Activated T-cell treated with anti-CD3 and anti-CD28 coated beads, Interleukin-2, amount 50 U/mL, for 72 hours (primary cell): ENCODE data around the gene ZDHHC12. TPM values are rescaled to one million over a fixed set of nuclear protein-coding genes. Genes with fewer than 3 reads are reported as not detected.

Experiments used
- ATAC-seq, 2 donors: fragments of 150-1000 bp; cut with Tn5 transposase; replicated peaks in 1 of 2; 2 replicates each; pipeline ENCODE4 v1.10.0; 2021; ENCODE audit warnings: moderate library complexity in 2 of 2, mild to moderate bottlenecking in 1 of 2
- DNase-seq, 2 donors: peaks; one replicate each; pipeline ENCODE4 v3.0.0; 2021 to 2022; ENCODE audit warnings: mixed read lengths in 1 of 2
- H3K27ac Mint-ChIP-seq: one replicate; pipeline ENCODE4 v1.8.0; 2022; ENCODE audit warnings: mild to moderate bottlenecking, moderate library complexity, mixed read lengths
- H3K27me3 Mint-ChIP-seq: one replicate; pipeline ENCODE4 v1.8.0; 2022; ENCODE audit warnings: low read depth, mixed read lengths
- H3K36me3 Mint-ChIP-seq, 2 donors: one replicate each; pipeline ENCODE4 v1.8.0; 2022; ENCODE audit warnings: mixed read lengths in 2 of 2, mild to moderate bottlenecking in 1 of 2; ENCODE audit not compliant: insufficient read depth in 2 of 2
- H3K4me1 Mint-ChIP-seq: one replicate; pipeline ENCODE4 v1.8.0; 2022; ENCODE audit warnings: low read depth, mixed read lengths
- H3K4me3 Mint-ChIP-seq, 2 donors: one replicate each; pipeline ENCODE4 v1.8.0; 2022; ENCODE audit warnings: mild to moderate bottlenecking in 2 of 2, mixed read lengths in 2 of 2, moderate library complexity in 2 of 2
- H3K9me3 Mint-ChIP-seq, 2 donors: one replicate each; pipeline ENCODE4 v1.8.0; 2022; ENCODE audit warnings: mixed read lengths in 2 of 2
- total RNA-seq, 2 donors: library from RNA; stranded (reverse); gene quantifications; one replicate each; pipeline ENCODE4 v1.2.3, GENCODE V29; 2022

ZDHHC12 gene
- total RNA-seq, 2 donors from 2014 or later = 48.7 to 53.7 TPM

DNA sequence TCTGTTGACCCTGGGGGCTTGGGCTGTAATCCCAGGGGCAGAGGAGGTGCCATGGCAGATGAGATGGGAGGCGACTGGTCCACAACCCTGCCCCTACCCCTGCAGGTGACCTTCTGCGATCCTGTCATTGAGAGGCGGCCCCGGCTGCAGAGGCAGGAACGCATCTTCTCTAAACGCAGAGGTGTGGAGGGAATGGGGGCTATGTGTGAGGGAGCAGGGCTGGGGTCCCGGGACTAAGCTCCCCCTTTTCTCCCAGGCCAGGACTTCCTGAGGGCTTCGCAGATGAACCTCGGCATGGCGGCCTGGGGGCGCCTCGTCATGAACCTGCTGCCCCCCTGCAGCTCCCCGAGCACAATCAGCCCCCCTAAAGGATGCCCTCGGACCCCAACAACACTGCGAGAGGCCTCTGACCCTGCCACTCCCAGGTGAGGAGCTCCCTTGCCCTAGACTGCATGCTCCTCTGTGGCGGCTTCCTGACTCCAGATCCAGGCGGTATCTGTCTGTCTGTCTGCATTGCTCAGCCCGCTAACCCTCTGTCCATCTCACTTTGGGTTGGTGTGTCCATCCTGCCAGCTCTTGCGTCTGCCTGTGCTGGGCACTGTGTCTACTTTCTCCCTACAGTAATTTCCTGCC is 9.9 kb downstream of the ZDHHC12 start:
- Mint-ChIP-seq H3K27ac (no peak overlapping the region), H3K36me3 (no peaks in the 10 kb centered on the region), H3K27me3 (no peaks in the 10 kb centered on the region), H3K4me3 (no peak overlapping the region), H3K4me1 (no peaks in the 10 kb centered on the region), H3K9me3 (no peaks in the 10 kb centered on the region)
- ATAC-seq (peak in 1 of 2 donors; percentile 12), DNase-seq (no peak)

DNA sequence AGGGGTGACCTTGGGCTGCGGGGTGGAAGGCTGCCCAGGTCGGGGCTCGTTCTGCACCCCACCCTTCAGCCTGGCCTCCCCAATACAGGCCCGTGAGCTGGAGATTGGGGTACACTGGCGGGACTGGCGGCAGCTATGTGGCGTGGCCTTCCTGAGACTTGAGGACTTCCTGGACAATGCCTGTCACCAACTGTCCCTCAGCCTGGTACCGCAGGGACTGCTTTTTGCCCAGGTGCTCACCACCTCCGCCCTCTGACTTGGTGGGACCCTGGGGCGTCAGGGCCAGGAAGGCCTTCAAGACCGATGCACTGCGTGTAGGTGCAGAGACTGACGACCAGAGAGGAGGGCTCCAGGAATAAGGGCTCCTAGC is 10.5 kb downstream of the ZDHHC12 start:
- ATAC-seq (peak in 1 of 2 donors; percentile 6), DNase-seq (no peak)
- no peak overlapping the region for H3K4me3 Mint-ChIP-seq
- H3K4me1 Mint-ChIP-seq = no peaks in the 10 kb centered on the region
- no peaks in the 10 kb centered on the region for H3K36me3 Mint-ChIP-seq
- H3K27ac Mint-ChIP-seq = no peak overlapping the region
- H3K9me3 Mint-ChIP-seq = no peaks in the 10 kb centered on the region
- no peaks in the 10 kb centered on the region for H3K27me3 Mint-ChIP-seq

DNA sequence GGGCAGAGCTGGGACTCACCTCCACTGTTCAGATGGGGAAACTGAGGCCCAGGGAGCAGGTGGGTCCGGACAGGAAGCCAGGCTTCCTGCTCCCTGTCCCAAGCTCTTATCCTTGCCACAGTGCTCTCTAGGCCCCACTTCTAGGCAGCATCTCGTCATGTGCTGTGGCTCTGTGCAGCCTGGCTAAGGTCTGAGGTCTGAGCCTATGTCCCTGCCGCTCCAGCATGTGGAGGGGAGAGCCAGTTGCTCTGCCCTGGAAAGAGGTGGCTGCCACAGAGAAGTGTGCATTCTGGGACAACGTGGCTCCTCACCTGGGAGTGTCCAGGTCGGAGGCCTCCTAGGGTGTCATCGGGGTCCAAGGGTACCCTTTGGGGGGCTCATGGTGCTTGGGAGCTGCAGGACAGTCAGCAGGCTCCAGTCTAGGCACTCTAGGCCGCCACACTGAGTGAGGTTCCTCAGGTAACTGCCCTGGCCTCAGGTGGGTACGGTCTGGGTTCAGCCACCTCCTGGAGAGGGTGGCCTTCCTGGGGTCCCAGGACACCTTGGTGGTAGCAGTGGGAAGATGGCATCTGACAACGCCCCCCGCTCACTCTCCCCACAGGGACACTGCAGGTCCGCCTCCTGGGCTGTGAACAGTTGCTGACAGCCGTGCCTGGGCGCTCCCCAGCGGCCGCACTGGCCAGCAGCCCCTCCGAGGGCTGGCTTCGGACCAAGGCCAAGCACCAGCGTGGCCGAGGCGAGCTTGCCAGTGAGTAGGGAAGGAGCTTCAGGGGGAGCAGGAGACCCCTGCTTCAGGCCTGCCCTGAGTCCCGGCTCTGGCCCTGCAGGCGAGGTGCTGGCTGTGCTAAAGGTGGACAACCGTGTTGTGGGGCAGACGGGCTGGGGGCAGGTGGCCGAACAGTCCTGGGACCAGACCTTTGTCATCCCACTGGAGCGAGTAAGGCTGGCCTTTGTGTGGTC is 11.2 kb downstream of the ZDHHC12 start:
- no peaks in the 10 kb centered on the region for H3K4me1 Mint-ChIP-seq
- H3K4me3 Mint-ChIP-seq = no peak overlapping the region
- DNase-seq (no peak), ATAC-seq (peak in 1 of 2 donors; percentile 23)
- no peak overlapping the region for H3K27ac Mint-ChIP-seq
- no peaks in the 10 kb centered on the region for H3K27me3 Mint-ChIP-seq
- no peaks in the 10 kb centered on the region for H3K9me3 Mint-ChIP-seq
- no peaks in the 10 kb centered on the region for H3K36me3 Mint-ChIP-seq

DNA sequence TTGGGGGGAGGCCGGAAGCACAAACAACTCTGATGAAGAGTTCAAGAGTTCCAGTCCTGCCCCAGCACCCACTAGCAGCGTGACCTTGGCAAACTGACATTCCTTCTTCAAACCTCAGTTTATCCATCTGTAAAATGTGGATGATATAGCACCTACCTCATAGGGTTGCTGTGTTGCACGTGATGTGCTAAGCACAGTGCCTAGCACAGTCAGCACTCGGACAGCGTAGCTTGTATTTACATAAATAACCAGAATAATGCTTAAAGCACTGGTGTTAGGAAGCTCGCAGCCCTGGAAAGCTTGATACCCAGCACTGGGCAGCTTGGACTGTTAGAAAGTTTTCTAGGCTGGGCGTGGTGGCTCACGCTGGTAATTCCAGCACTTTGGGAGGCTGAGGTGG is 16.5 kb downstream of the ZDHHC12 start:
- Mint-ChIP-seq H3K4me3 (no peak overlapping the region), H3K27me3 (no peaks in the 10 kb centered on the region), H3K27ac (no peak overlapping the region), H3K9me3 (no peaks in the 10 kb centered on the region), H3K36me3 (no peaks in the 10 kb centered on the region), H3K4me1 (peaks cover 7% of the 10 kb centered on the region)
- DNase-seq = no peak
- ATAC-seq = no peak

DNA sequence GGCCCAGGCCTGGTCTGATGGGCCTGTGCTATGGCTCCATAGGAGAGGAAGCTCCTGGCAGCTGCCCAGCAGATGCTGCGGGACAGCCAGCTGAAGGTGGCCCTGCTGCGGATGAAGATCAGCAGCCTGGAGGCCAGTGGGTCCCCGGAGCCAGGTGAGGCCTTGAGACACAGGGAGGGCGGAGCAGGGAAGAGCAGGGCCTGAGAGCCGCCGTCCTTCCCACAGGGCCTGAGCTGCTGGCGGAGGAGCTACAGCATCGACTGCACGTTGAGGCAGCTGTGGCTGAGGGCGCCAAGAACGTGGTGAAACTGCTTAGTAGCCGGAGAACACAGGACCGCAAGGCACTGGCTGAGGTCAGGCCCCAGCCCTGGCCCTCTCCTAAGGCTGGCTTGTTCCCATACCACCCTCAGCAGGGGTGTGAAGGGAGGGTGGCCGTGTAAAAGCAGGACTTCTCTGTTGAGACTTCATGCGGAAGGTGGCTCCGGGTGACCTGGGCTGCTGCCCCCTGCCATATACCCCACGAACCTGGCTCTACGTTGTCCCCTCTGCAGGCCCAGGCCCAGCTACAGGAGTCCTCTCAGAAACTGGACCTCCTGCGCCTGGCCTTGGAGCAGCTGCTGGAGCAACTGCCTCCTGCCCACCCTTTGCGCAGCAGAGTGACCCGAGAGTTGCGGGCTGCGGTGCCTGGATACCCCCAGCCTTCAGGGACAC is 17.1 kb downstream of the ZDHHC12 start:
- Mint-ChIP-seq H3K27me3 (no peaks in the 10 kb centered on the region), H3K27ac (no peak overlapping the region), H3K9me3 (no peaks in the 10 kb centered on the region), H3K4me1 (peaks cover 8% of the 10 kb centered on the region), H3K4me3 (no peak overlapping the region), H3K36me3 (peaks cover 0 to 2% of the 10 kb centered on the region in 2 donors)
- DNase-seq (no peak), ATAC-seq (no peak)

DNA sequence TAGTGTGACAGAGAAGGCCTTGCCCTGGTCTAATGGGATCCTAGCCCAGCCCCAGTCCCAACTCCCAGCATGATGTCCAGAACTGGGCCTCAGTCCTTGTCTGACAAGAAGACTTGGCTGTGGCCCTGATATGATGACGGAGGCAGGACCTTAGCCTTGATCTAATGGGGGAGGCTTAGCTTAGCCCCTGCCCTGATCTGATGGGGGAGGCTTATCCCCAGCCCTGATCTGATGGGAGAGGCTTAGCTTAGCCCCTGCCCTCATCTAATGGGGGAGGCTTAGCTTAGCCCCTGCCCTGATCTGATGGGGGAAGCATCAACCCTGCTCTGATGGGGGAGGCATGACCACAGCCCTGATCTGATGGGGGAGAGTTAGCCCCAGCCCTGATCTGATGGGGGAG is 17.9 kb downstream of the ZDHHC12 start:
- peaks cover 16% of the 10 kb centered on the region for H3K4me1 Mint-ChIP-seq
- DNase-seq = no peak
- no peak overlapping the region for H3K27ac Mint-ChIP-seq
- peaks cover 0 to 2% of the 10 kb centered on the region in 2 donors for H3K36me3 Mint-ChIP-seq
- no peaks in the 10 kb centered on the region for H3K9me3 Mint-ChIP-seq
- ATAC-seq = no peak
- H3K27me3 Mint-ChIP-seq = no peaks in the 10 kb centered on the region
- H3K4me3 Mint-ChIP-seq = no peak overlapping the region

DNA sequence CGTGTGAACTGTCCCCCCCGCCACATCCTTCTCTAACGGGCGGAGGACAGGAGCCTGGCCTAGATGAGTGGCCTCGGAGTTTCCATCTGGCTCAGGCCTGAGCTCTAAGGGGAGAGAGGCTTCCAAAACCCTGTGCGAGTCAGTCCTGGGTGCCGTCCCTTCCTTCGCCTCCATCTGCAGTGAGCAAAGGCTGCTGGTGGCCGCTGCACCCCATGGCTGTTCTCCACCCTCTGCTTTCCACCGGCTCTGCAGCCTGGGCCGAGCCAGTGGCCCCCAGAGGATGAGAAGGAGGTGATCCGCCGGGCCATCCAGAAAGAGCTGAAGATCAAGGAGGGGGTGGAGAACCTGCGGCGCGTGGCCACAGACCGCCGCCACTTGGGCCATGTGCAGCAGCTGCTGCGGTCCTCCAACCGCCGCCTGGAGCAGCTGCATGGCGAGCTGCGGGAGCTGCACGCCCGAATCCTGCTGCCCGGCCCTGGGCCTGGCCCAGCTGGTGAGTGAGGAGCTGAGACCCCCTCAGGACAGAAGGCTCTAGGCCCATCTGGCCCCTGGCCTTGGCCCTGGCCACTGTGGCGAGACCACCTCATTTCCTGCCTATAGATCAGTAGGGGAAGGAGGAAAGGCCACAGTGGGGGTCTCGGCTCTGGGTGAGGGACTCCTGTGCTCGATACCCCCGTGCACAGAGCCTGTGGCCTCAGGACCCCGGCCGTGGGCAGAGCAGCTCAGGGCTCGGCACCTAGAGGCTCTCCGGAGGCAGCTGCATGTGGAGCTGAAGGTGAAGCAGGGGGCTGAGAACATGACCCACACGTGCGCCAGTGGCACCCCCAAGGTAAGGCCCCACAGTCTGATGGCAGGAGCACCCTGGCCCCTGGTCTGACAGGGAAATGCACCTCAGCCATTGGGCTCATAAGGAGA is 18.6 kb downstream of the ZDHHC12 start:
- DNase-seq (no peak), ATAC-seq (no peak)
- Mint-ChIP-seq H3K27ac (no peak overlapping the region), H3K9me3 (no peaks in the 10 kb centered on the region), H3K36me3 (peaks cover 0 to 2% of the 10 kb centered on the region in 2 donors), H3K4me1 (peaks cover 17% of the 10 kb centered on the region), H3K27me3 (no peaks in the 10 kb centered on the region), H3K4me3 (no peak overlapping the region)

DNA sequence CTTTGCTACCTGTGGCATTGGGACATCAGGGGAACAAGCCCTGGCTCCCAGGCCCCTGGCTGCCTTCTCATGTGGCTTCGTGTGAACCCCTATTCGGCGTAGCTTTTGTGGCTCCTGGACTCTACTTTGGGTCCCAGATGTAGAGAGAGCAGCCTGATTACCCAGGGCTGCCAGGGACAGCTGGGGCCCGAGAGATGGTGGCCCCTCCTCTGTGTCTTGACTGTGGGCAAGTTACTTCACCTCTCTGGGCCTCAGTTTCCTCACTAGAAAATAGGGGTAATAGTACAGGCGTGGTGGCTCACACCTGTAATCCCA is 19.6 kb downstream of the ZDHHC12 start:
- Mint-ChIP-seq H3K36me3 (peaks cover 0 to 2% of the 10 kb centered on the region in 2 donors), H3K27me3 (no peaks in the 10 kb centered on the region), H3K9me3 (no peaks in the 10 kb centered on the region), H3K4me1 (peaks cover 17% of the 10 kb centered on the region), H3K27ac (no peak overlapping the region), H3K4me3 (peak overlapping the region; percentile 25 to 44)
- ATAC-seq (no peak), DNase-seq (no peak)

DNA sequence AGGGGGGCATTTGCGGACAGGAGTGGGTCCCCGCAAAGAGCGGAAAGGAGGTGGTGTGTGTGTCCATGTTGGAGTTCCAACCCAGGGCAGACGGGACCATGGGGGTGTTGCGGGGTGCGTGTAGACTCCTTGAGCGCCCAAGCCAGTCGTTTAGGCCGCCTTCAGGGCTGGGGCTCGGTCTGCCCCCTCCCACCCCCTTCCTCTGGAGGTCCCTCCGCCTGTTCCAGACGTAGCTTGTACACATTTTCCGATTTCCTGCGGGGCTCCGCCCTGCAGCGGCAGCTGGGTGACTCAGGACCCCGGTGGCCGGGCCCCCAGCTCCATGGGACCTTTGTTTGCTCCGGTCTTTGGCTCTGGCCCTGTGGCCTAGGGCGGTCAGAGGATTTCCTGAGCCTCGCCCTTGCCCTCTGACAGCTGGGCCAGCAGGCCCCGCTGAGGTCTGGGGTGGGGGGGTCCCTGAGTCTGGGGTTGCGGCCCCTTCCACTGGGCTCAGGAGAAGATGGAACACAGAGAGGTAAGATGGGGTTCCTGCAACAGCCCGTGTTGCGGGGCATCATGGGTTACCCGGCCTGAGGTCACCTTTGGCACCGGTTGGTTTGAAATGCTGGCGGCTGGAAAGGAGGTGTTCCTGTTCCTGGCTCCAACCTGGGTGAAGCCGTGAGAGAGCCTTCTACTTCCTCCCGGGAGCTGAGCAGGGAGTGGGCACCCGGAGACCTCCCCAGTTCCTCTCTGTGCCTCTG is 20.1 kb downstream of the ZDHHC12 start:
- Mint-ChIP-seq H3K9me3 (no peaks in the 10 kb centered on the region), H3K27me3 (no peaks in the 10 kb centered on the region), H3K27ac (no peak overlapping the region), H3K4me3 (peak overlapping the region; percentile 62 to 83), H3K4me1 (peaks cover 17% of the 10 kb centered on the region), H3K36me3 (peaks cover 0 to 2% of the 10 kb centered on the region in 2 donors)
- DNase-seq (no peak), ATAC-seq (no peak)

DNA sequence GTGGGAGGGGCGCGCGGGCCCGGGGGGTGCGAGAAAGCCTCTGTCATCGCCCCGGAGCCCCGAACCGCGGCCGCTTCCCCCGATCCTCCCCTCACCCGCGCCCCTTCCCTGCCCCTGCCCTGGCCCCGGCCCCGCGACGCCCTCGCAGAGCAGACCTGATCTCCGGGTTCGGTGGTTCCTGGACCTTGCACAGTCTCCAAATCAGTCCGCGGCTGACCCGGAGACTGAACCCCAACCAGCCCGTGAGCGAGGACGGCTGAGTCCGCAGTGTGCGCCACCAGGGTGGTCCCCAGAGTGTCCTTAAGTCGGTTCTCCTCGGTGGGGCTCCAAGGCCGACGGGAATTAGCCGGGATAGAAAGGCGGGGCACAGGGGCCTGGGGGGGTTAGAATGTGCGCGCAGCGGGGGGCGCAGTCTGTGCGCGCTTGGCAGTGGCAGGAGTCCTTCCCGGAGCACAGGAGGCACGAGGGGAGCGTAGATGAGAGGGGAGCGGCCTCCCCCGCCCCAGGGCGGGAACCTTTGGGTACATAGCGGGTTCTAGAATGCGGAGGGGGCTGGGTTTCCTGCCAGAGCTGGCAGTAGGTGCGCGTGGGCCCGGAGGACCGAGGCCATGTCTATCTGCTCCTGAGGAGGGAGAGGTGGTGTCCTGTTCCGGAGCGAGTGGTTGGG is 20.8 kb downstream of the ZDHHC12 start:
- DNase-seq (peak in 1 of 2 donors; percentile 46), ATAC-seq (peak; percentile 12 to 40)
- H3K27me3 Mint-ChIP-seq = no peaks in the 10 kb centered on the region
- peaks cover 17% of the 10 kb centered on the region for H3K4me1 Mint-ChIP-seq
- peak overlapping the region; percentile 62 to 83 for H3K4me3 Mint-ChIP-seq
- H3K36me3 Mint-ChIP-seq = peaks cover 0 to 2% of the 10 kb centered on the region in 2 donors
- H3K27ac Mint-ChIP-seq = no peak overlapping the region
- H3K9me3 Mint-ChIP-seq = no peaks in the 10 kb centered on the region

DNA sequence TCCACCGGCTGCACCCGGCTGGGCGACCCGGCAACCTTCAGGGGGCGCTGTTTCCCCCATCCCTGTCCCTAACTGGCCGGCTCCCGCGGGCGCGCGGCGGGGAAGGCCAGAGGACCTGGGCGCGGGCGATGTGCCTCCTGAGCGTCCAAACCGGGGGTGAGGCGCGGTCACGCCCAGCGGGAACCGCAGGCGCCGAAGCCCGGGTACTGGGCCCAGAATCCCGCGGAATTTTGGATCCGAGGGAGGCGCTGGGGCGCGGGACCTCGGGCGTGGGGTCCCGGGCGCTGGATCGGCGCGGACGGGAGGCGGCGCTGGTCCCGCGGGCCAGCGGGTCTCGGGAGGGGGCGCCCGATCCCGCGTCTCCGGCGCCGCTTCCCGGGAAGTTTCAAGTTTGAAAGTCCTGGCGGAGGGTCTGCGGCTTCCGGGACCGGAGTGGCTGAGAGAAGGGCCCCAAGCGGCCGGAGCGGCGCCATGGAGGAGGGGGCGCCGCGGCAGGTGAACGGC is 21.4 kb downstream of the ZDHHC12 start, which contains the start of gene PKN3:
PKN3 (plus strand) TSS at position 59 of the 504 bp plus-strand sequence; CDS start at position 472, 413 bp downstream.
- Mint-ChIP-seq H3K9me3 (no peaks in the 10 kb centered on the region), H3K4me3 (peak within 1 kb of the TSS; percentile 62 to 83), H3K36me3 (peaks cover 0 to 2% of the 10 kb centered on the region in 2 donors), H3K27ac (peak within 1 kb of the TSS; percentile 55), H3K4me1 (peaks cover 17% of the 10 kb centered on the region), H3K27me3 (no peaks in the 10 kb centered on the region)
- peak; percentile 86 to 87 for ATAC-seq
- DNase-seq = peak; percentile 93 to 95
